Daoy (cell line): ENCODE data around the gene NABP1. TPM values are rescaled to one million over a fixed set of nuclear protein-coding genes. Genes with fewer than 3 reads are reported as not detected.

ENCODE experiments used
- DNase-seq: peaks from one replicate; pipeline ENCODE4 v3.0.0-alpha.2; 2015; ENCODE audit warnings: low read depth
- total RNA-seq: library from RNA; depleted of rRNA; stranded (reverse); fragments of >200 nt; shearing (Covaris generic); gene quantifications from 2 replicates; pipeline ENCODE4 v1.2.3, GENCODE V29; 2014; rRNA removed

Gene NABP1
- total RNA-seq, 1 experiment from 2014 or later = 25.8 TPM

DNA sequence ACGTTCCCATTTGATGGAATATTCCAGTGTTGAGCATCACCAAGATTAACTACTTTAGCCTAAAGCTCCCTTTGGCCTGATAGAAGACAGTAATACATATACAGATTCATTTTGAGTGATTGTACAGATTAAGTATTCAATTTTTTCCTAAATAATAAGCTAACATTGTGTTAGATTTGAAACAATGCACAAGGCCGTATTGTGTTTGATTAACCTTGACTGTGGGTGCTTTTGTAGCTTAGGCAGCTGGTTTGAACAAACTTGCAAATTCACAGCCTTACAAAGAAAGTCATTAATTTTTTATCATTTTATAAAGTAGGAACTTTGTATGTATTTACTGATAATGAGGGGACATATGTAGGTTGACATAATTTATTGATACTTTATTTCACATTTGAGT, 29.6 kb downstream of the NABP1 start:
- no peak for DNase-seq

DNA sequence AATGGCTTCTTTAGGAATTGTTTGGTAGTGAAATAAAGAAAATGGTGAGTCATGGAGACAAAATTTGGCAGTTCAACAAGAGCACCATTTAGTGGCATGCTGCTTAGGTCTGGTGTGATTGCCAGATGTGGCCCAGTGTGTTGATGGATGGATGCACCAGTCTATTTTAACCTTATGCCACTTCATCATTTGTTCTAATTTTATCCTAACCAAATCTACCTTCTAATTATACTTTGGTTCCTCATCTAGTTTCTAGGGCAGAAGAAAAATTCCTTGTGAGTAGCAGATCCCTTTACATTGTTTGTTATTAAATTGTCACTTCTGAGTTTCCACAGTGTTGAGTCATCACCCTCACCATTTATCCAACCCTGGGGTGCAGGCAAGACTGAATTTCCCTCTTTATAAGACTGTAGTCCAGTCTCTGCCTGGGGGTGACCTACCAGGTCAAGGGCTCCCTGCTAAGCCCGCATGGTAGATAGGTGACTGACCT, 32.5 kb downstream of the NABP1 start:
- DNase-seq = peak; percentile 77

DNA sequence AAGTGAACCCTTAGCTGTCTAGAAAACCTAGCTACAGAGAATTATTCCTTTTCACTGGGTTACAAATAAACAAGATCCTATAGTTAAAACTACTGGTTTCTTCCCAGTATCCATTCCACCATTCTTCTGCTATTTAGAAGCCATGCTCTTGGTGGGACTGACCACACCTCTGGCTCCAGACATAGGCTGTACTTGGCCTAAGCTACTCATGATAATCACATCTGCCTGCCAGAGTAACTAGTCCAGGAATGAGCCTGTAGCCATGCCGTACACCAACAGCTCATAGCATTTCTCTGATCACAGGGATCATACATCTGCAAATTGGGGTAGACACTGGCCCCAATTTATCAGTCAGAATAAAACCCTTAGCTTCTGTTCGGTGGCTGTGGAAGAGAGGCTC, 33.7 kb downstream of the NABP1 start:
- DNase-seq = no peak

DNA sequence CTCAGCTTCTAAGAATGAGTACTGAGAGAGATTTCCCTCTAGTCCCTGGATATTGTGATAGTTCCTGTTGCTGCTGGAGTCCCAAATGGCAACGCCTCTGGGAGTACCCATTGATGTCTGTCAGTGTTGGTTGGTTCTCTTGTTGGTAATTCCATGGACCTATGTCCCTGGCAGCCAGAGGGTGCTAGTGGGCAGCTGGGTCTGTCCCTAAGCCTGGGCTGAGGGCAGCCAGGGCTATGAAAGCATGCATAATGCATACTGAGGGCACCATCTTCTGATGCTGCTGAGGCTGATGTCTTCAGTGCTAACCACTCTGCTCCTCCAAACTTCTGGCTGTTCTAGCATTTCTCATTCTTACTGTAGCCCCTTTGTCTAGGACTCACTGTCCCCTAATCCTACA, 35.9 kb downstream of the NABP1 start:
- DNase-seq = no peak

DNA sequence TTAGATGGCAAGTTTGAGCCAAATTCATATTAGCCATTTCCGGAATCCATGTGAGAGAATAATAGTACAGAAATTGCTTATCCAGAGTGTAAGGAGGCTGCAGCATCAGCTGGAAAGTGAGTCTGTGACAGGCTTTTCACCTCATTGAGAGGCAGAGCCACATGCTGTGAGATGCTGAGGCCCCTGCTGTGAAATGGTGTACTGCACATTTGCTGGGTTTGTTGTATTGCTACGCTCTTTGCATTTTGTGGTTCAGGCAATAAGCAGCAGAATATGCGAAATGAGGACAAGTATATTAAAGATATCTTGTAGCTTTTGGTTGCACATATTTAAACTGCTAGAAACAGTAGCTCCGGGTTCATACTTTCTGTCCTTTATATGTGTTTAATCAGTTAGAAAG, 37.0 kb downstream of the NABP1 start:
- DNase-seq = no peak

DNA sequence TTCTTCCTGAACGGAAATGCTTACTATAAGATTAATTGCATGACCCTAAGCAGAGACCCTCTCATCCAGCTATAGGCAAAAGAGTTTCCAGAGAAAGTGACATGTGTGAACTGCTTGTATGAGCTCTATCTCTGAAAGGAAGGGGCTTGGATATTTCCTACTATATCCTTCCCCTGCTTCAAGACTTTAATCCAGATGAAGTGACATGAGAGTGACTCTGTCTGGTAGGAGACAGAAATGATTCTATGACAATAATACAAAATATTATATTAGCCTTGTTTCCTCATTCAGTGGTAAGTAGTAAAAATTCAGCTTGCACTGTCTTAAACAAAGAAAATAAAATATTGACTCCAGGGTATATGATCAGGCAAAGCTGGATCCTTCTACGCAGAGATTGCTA, 37.5 kb downstream of the NABP1 start:
- DNase-seq = no peak

DNA sequence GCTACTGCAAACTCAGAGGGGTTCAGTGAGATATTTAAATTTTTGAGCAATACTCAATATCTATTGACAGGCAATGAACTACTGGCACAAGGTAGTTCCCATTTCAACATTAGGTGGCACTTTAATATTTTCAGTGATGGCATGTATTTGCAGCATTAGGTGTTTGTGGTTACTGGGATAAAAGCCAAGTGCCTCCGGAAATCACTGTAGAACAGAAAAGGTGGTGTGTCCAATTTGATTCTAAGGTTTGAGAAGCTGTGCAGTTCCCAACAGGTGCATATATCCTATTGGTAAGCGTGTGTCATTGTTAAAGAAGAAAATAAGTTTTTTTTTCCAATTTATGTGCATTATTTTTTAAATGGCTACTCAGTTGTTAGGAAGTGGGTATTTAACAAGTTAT, 41.3 kb downstream of the NABP1 start:
- DNase-seq = no peak

DNA sequence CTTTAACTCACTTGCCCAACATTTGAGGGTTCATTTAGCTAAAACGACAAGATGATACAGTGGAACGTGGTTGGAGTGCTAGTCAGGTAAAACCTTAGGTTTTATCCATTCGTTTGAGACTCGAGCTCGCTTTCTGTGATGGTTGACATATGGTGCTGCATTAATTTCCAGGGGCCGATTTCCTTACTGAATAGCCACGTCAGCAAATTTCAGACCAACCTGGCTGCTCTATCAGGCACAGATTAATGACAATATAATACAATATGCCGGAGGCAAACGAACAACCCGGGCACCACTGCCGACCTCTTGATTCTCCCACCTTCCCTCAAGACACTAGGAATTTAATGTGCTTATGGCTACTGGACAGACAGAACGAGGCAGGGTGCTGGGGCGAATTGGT, 42.0 kb downstream of the NABP1 start:
- no peak for DNase-seq

DNA sequence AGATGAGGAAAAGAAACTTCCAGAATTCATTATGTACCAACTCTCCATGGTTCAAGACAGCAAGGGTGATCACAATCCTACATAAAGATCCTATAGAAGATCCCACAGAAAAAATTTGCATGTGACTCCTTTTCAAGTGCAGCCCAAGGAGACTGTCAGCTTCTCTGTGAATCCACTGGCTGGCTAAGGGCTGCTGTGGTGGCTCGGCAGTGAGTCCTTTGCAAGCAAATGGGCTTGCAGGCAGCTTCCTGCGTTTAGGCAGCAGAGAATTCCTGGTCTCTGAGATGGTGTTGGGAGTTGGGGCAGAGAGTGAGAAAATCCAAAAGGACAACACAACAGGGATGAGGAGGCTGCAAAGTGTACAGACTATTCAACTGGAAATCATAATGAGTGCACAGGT, 43.4 kb downstream of the NABP1 start:
- DNase-seq = no peak

DNA sequence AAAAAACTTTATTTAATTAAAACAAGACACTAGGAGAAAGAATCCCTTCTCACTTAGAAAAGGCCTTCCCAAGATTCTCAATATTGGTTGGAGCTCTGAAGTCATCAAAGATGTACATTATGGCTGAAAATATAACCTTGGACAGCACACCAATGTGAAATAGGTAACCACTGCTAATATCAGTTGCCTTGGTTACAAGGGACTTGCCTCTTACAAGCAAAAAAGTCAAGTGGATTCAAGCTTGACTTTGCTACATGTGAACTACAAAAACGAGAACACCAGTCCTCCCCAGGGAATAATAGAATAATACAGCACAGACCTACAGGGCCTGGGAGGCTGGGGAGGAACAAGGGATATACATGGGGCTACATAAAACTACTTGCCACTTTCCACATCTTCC, 46.1 kb downstream of the NABP1 start:
- DNase-seq = no peak

DNA sequence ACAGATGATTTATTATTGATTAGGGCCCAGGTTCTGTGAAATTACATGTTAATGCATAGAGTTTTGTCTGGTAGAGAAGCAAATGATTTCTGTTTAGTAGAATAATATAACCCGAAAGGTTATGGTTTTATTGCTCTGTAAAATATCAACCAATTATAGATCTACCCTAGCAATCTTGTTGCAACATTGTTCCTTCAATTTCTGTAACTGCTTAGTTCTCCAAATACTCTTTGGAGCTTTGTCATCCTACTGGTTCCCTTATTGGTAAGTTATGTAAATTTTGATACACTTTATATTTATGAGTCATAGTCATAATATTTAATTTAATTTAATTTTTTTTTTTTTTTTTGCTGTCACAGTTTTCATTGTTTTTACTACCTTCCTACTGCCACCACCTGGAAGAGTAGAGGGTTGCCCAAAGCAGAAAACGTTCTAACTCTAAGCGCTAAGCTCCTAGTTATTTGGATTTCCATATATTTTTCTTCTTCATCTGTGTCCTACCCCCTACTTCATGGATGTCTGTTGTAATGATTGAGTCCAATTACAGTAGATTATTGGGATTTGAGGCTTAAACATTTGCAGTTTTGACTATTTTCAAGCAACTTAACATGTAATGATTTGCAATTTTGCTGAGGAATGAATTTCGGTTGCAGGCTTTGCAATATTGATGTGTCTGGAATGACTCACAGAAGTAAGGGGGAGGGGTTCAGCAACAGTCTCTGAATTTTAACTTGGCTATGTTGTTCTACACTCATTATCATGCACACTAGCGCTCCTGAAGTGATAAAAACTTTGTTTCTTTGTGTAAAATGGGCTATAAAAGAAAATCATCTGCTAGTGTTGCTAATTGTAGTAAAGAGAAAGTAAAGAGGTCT, 51.1 kb downstream of the NABP1 start:
- no peak for DNase-seq

DNA sequence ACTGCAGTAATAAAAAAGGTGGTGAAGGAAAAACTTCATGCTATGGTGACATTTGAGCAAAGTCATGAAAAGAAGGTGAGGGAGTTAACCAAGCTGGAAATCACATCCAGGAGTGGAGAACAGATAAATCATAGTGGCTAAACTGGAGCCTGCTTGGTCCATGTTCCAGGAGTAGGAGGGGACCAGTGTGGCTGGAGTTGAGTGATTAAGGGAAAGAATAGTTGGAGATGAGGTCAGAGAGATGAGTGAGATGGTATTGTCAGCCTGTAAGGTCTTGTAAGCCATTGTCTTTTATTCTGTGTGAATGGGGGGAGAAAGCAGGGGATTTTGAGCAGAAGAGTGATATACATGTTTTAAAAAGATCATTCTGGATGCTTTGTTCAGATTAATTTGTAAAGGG, 52.3 kb downstream of the NABP1 start:
- no peak for DNase-seq

Other genes with a start within 250 kb of the NABP1 start
- 0.06 TPM in 1 of 2 replicates, not detected in the other for gene CAVIN2, start 169.0 kb downstream of the NABP1 start, total RNA-seq